NCI-H2196 (cell line): ENCODE data around the gene C19orf33.
"Not testable (repeated sequence)": the region's sequence is repeated elsewhere in the genome, so short reads cannot be mapped to it uniquely, and the experiment has no call there.

Experiments
- DNase-seq: peaks from one replicate; lab custom pipeline; 2025; ENCODE audit not compliant: unreplicated experiment; lab: John Stamatoyannopoulos, UW

Gene C19orf33

GRCh38 chr19:38303517-38304351 lies at the start of gene C19orf33:
Gene C19orf33 (plus strand): TSS chr19:38304251. CDS start chr19:38304262, 11 bp downstream.
- no peak for DNase-seq

- no peak for DNase-seq
Measured at GRCh38 chr19:38255383-38256014, 48.6 kb upstream of the C19orf33 start.

- not testable (repeated sequence) for DNase-seq
Measured at GRCh38 chr19:38261942-38262341, 42.1 kb upstream of the C19orf33 start.

GRCh38 chr19:38262585-38263268 lies 41.3 kb upstream of the C19orf33 start:
- DNase-seq = no peak

DNA sequence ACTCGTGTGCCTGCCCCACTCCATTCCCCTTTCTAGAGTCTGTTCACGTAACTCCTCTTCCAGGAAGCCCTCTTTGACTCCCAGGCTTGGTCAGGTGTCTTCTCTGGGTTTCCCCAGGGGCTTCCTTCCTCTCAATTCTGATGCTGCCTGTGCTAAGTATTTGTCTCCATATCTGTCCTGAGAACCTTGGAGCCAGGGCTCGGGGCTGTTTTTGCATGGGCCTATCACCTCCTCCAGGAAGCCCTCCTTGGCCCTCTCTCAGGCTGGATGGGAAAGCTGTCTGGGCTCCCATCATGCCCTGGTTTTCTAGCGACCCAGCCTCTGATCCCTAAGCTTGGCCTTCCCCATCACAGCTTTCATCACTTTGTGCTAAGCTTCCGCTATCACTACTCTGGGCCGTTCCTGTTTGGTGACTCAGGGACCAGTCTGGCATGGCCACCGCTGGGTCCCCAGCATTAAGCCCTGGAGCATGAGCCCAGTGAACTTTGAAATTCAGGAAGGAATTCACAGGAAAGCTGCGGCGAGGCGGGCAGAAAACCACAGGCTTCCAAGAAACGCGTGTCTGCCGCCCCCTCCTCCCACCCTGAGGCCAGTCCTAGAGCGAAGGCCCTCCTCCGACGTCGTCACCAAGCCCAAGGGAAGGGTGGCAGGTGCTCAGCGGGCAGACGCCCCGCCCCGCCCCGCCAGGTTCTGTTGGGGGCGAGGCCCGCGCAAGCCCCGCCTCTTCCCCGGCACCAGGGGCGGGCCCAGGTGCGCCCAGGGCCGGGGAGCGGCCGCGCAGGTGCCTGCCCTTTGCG lies 40.2 kb upstream of the C19orf33 start:
- peak; percentile 95 for DNase-seq

- no peak for DNase-seq
Measured at GRCh38 chr19:38264486-38265212, 39.4 kb upstream of the C19orf33 start, which contains the start of gene SPINT2. Gene SPINT2 (plus strand): TSS chr19:38264573. CDS start chr19:38264893, 320 bp downstream.

DNA sequence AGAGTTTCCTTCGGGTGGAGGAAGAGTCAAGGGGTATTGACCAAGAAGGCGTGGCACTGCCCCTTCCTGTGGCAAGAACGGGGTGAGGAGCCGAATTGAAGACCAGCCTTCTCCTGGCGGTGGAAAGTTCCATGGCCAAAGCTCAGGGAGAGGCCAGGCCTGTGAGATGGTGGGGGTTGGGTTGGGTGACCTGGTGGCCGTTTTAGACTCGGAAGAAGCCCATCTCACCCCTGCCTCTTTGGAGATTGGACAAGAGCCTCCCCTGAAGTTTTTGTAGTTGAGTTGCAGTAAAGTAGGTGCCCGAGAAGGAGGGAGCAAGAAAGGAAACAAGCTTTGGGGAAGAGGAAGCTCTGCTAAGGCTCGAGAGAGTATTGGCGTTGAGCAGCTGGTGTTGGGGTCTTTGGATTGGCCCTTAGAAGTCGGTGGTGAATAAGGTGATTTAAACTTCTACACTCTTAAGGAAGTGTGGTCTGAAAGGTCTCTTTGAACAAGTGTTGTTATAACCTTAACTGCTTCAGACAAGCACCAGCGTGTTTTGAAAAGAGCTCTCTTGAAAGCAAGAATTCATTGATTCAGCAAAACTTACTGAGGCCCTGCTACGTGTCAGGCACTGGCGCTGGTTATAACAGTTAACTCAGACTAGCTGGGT lies 38.7 kb upstream of the C19orf33 start:
- no peak for DNase-seq

- peak; percentile 78 for DNase-seq
Measured at GRCh38 chr19:38265921-38266429, 38.1 kb upstream of the C19orf33 start.

DNA sequence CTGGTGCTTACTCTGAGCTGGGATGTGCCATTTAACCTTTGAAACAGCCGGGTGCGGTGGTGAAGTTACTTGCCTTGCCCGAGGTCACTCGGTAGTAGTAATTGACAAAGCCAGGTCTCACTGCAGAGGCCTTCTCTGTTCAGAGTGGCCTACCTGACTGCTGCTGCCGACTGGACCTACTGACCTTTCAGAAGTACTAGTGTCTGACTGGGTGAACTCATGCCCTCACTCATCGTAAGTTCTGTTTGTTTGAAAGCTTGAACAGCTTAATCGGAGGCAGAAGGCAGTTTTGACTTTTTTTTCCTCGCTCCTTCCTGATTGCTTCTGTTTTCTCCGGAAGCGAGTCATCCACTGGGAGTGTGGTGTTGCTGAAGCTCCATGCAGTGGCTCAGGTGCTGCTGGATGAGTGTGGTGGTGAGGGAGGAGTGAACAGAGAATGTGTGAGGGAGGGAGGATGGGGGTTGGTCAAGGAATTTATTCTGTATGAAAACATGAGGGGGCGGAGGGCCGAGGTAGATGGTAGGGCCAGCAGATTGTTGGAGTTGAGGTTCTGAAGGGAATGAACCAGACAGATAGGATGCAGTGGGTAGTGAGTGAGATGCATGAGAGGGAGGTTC lies 37.0 kb upstream of the C19orf33 start:
- peak; percentile 26 for DNase-seq

- DNase-seq = no peak
Measured at GRCh38 chr19:38267761-38268483, 36.1 kb upstream of the C19orf33 start.

DNA sequence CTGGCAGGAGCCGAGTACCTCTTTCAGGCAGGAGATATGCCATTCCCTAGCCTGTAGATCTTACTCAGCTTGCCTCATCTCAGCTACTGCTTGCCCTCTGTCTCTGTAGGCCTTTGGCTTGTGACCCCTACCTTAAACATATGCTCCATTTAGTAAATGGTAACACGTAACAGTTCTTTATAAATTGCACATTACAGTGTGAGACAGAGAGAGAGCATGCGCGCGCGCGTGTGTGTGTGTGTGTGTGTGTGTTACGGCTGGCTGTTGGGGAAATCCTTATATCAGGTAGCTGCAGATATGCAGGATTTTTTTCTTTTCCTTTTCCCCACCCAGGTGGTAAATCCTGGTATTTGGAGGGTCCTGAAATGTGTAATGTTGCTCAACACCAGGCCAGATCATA lies 35.5 kb upstream of the C19orf33 start:
- DNase-seq = no peak

DNA sequence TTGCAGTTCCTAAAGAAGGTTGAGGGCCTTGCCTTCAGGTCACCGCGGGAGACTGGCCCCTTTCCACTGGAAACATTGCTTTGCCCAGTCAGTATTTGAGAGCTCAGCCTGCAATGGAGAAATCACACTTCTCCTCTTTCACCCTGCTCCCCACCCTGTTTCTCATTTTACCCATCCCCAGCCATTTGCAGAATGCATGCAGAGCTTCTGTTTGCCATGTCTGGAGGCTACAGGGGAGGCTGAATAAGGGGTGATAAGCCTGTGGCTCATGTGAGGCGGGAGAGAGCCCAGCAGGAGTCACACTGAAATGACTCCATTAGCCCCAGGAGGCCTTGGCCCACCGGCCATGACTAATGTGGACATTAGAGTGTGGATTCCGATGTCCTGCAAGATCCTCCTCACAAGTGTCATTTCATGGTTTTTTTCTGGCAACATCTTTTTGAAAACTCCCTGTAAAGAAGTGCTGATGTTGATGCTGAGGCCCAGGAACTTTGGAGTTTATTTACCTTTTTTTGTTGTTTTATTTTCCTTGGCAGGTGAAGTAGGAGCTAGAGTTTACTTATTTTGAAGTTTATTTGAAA lies 33.4 kb upstream of the C19orf33 start:
- DNase-seq = no peak

- no peak for DNase-seq
Measured at GRCh38 chr19:38273499-38273898, 30.6 kb upstream of the C19orf33 start.

- DNase-seq = peak; percentile 41
Measured at GRCh38 chr19:38274739-38275138, 29.3 kb upstream of the C19orf33 start.

- DNase-seq = no peak
Measured at GRCh38 chr19:38276942-38277517, 27.0 kb upstream of the C19orf33 start.

GRCh38 chr19:38277549-38277948 lies 26.5 kb upstream of the C19orf33 start:
- peak; percentile 21 for DNase-seq

GRCh38 chr19:38277969-38278680 lies 25.9 kb upstream of the C19orf33 start:
- no peak for DNase-seq
